ENCODE results near the gene TNFSF11. TPM values are rescaled to one million over a fixed set of nuclear protein-coding genes. Genes with fewer than 3 reads are reported as not detected.

TNFSF11 gene
- total and polyA plus RNA-seq, 8 donors: 0.13 to 0.55 TPM; not detected in 6

- H3K4me3 ChIP-seq: no peak overlapping the region
- H3K27me3 ChIP-seq: peaks cover 0 to 30% (median 0%) of the 10 kb centered on the region in 3 donors
- H3K36me3 ChIP-seq: no peaks in the 10 kb centered on the region
- no peak overlapping the region for H3K27ac ChIP-seq
- no peak for DNase-seq
- intact Hi-C loops (cut with DNase I; ENCODE audit: low total_unique reads): no loop called here
- 25 to 32% (median 29%) methylated on average over 1 of the region's 1 CpG for WGBS, 5 donors
- peaks cover 0 to 3% (median 0%) of the 10 kb centered on the region in 4 donors for H3K4me1 ChIP-seq
- no peaks in the 10 kb centered on the region for H3K9me3 ChIP-seq
- no peak for TF ChIP-seq EP300 (IDR thresholded peaks at IDR 0.05)
- TF ChIP-seq POLR2A (IDR thresholded peaks at IDR 0.05): no peak
- no peak for TF ChIP-seq CTCF (IDR thresholded peaks at IDR 0.05)
- TF ChIP-seq POLR2AphosphoS5 (IDR thresholded peaks at IDR 0.05): no peak
Observed at GRCh38 chr13:42654722-42655121, 80.8 kb downstream of the TNFSF11 start.

- Histone ChIP-seq H3K4me1 (no peaks in the 10 kb centered on the region), H3K9me3 (no peaks in the 10 kb centered on the region), H3K27me3 (peaks cover 0 to 30% (median 0%) of the 10 kb centered on the region in 3 donors), H3K4me3 (no peak overlapping the region), H3K36me3 (no peaks in the 10 kb centered on the region), H3K27ac (no peak overlapping the region)
- intact Hi-C loops (cut with DNase I; ENCODE audit: low total_unique reads): no loop called here
- TF ChIP-seq POLR2AphosphoS5 (IDR thresholded peaks at IDR 0.05) (no peak), POLR2A (IDR thresholded peaks at IDR 0.05) (no peak), EP300 (IDR thresholded peaks at IDR 0.05) (no peak), CTCF (IDR thresholded peaks at IDR 0.05) (no peak)
- peak in 1 of 2 donors; percentile 6 for DNase-seq
- WGBS, 5 donors: 25 to 35% (median 33%) methylated on average over 1 of the region's 1 CpG
Observed at GRCh38 chr13:42656161-42656560, 82.2 kb downstream of the TNFSF11 start.

- TF ChIP-seq CTCF (IDR thresholded peaks at IDR 0.05) (no peak), POLR2AphosphoS5 (IDR thresholded peaks at IDR 0.05) (no peak), EP300 (IDR thresholded peaks at IDR 0.05) (no peak), POLR2A (IDR thresholded peaks at IDR 0.05) (no peak)
- Histone ChIP-seq H3K9me3 (no peaks in the 10 kb centered on the region), H3K36me3 (no peaks in the 10 kb centered on the region), H3K4me3 (no peak overlapping the region), H3K27me3 (peaks cover 0 to 30% (median 0%) of the 10 kb centered on the region in 3 donors), H3K27ac (no peak overlapping the region), H3K4me1 (no peaks in the 10 kb centered on the region)
- DNase-seq: no peak
- 83 to 90% (median 87%) methylated on average over 5 of the region's 5 CpGs for WGBS, 5 donors
- intact Hi-C loops (cut with DNase I; ENCODE audit: low total_unique reads): no loop called here
Observed at GRCh38 chr13:42656958-42657357, 83.0 kb downstream of the TNFSF11 start.

Other genes with a start within 250 kb of the TNFSF11 start
- gene FAM216B, start 207.4 kb downstream of the TNFSF11 start, total RNA-seq: under 1 TPM in 2 of 5 donors, not detected in 3; under 0.01 to 0.18 TPM
- gene FAM216B, start 207.4 kb downstream of the TNFSF11 start, polyA plus RNA-seq: under 1 TPM in 1 of 3 donors, not detected in 2; 0.03 TPM